Mesendoderm (in vitro differentiated cells): Measurements from ENCODE around the gene SLC25A23.
A peak's percentile ranks its signal among the peaks of the same experiment; 100 is the strongest.

Experiments used
- DNase-seq: peaks from one replicate; pipeline ENCODE4 v3.0.0; 2013
- H2AK5ac ChIP-seq: 2 replicates; pipeline ENCODE4 v1.6.1; 2013; ENCODE audit warnings: low read length, inconsistent platforms
- H2BK120ac ChIP-seq: 2 replicates; pipeline ENCODE4 v1.6.1; 2013; ENCODE audit warnings: low read depth, mild to moderate bottlenecking, low read length, moderate library complexity, mixed read lengths
- H2BK15ac ChIP-seq: replicated peaks from 2 replicates; pipeline ENCODE4 v1.6.1; 2013; ENCODE audit warnings: low read depth, mild to moderate bottlenecking, moderate library complexity
- H2BK5ac ChIP-seq: 2 replicates; pipeline ENCODE4 v1.6.1; 2013; ENCODE audit warnings: low read length, inconsistent platforms
- H3K18ac ChIP-seq: 2 replicates; pipeline ENCODE4 v1.6.1; 2013; ENCODE audit warnings: mild to moderate bottlenecking, low read length, mixed read lengths
- H3K23ac ChIP-seq: one replicate; pipeline ENCODE4 v1.6.1; 2013; ENCODE audit warnings: low read length
- H3K27ac ChIP-seq: 2 replicates; pipeline ENCODE4 v1.5.1; 2013; ENCODE audit warnings: low read depth, mild to moderate bottlenecking, inconsistent platforms, low read length, moderate library complexity
- H3K27me3 ChIP-seq: 2 replicates; pipeline ENCODE4 v1.6.1; 2013; ENCODE audit warnings: low read length, control low read depth, mild to moderate bottlenecking, inconsistent platforms; ENCODE audit not compliant: insufficient read depth, poor library complexity
- H3K36me3 ChIP-seq: 2 replicates; pipeline ENCODE4 v1.6.1; 2013; ENCODE audit warnings: low read length, inconsistent platforms; ENCODE audit not compliant: control insufficient read depth, insufficient read depth
- H3K4ac ChIP-seq: one replicate; pipeline ENCODE4 v1.6.1; 2013; ENCODE audit warnings: low read depth, mild to moderate bottlenecking, low read length, moderate library complexity
- H3K4me1 ChIP-seq: 2 replicates; pipeline ENCODE4 v1.6.1; 2013; ENCODE audit warnings: low read depth, low read length, inconsistent platforms; ENCODE audit not compliant: control insufficient read depth
- H3K4me2 ChIP-seq: 2 replicates; pipeline ENCODE4 v1.6.1; 2013; ENCODE audit warnings: low read length
- H3K4me3 ChIP-seq: 2 replicates; pipeline ENCODE4 v1.5.1; 2013; ENCODE audit warnings: mild to moderate bottlenecking, low read length
- H3K56ac ChIP-seq: one replicate; pipeline ENCODE4 v1.6.1; 2013; ENCODE audit warnings: low read length
- H3K79me1 ChIP-seq: 2 replicates; pipeline ENCODE4 v1.6.1; 2013; ENCODE audit warnings: low read length, inconsistent platforms
- H3K79me2 ChIP-seq: 2 replicates; pipeline ENCODE4 v1.6.1; 2013; ENCODE audit warnings: mild to moderate bottlenecking, low read length; ENCODE audit not compliant: control insufficient read depth, insufficient read depth
- H3K9ac ChIP-seq: 2 replicates; pipeline ENCODE4 v1.6.1; 2013; ENCODE audit warnings: low read length, inconsistent platforms
- H4K5ac ChIP-seq: one replicate; pipeline ENCODE4 v1.6.1; 2013; ENCODE audit warnings: low read length
- H4K8ac ChIP-seq: one replicate; pipeline ENCODE4 v1.6.1; 2013; ENCODE audit warnings: low read depth, mild to moderate bottlenecking, control low read depth, low read length, moderate library complexity
- WGBS: extraction: QIAGEN DNeasy Blood & Tissue Kit; methylation state at CpG from one replicate; pipeline ENCODE4 v1.1.7; 2013; ENCODE audit warnings: low lambda C conversion rate, missing lambda C conversion rate; ENCODE audit not compliant: insufficient coverage; ENCODE audit errors: extremely low coverage; 5-methylcytosine and 5-hydroxymethylcytosine counted together

Gene SLC25A23

DNA sequence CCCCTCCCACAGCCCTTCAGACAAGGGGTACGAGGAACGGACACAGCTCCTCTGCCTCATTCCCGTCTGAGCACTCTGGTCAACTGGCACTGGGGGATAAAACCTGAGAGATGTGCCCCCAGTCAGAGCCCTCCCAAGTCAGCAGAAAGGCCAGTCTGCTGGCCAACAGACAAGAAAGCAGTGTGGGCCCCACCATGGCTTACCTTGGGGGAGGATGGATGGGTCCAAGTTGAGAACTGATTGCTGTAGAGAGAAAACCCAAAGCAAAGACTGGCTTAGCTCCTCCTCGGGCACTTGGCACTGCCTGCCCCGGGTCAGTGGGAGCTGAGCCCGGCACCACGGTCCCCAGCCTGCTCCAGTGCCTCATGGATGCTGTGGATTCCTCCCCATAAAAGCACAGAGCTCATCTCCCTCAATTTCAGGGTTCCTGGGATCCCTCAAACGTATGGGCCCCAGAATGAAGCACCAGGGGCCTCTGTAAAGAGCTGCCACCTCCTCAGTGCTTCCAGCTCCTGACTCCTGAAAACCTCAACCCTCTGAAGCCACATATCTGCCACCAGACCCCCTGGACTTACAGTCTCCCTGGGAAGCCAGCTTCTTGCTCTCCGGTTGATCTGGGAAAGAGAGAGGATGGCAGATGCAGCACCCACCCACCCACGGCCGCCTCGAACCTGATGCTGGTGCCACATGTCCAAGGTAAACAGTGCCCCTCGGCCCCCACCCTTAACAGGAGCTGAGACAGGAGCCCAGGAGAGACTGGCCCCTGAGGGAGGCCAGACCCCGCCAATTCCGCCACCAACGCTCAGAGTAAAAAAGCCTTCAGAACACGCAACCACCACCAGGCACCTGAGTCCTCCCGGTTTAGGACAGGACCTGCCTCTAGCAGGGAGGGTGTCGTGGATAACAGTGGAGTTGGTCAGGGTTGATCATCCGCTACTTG is 38.2 kb downstream of the SLC25A23 start:
- no peak for DNase-seq
- Histone ChIP-seq H3K27me3 (no peaks in the 10 kb centered on the region), H2BK5ac (no peak overlapping the region), H3K36me3 (peaks cover 21% of the 10 kb centered on the region), H2BK15ac (no peak overlapping the region), H3K9ac (peak overlapping the region; percentile 14), H3K79me1 (peaks cover 17% of the 10 kb centered on the region), H4K8ac (no peak overlapping the region), H3K79me2 (peaks cover 58% of the 10 kb centered on the region), H3K4me1 (peaks cover 2% of the 10 kb centered on the region), H3K4ac (no peak overlapping the region), H3K27ac (no peak overlapping the region), H2BK120ac (no peak overlapping the region), H3K56ac (no peak overlapping the region), H2AK5ac (no peak overlapping the region), H3K23ac (no peak overlapping the region), H3K4me3 (no peak overlapping the region), H3K4me2 (no peak overlapping the region), H3K18ac (no peak overlapping the region), H4K5ac (no peak overlapping the region)
- WGBS = no CpG with 5 or more reads among the region's 20 CpGs

DNA sequence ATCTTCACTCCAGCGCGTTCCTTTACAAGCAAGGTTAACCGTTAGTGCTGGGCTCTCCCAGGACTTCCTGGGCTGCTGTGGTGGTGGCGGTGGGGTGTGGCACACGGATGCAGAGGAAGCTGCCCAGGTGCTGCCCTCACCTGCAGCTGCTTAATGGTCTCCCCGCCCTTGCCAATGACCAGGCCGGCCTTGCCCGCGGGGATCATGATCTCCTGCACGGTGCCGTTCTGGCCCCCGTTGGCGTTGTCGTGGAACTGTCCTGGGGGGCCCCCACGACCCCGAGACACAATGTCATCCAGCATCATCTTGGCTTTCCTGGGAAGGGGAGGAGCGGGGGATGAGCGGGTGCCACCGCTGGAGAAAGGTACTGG is 41.0 kb downstream of the SLC25A23 start:
- no peak overlapping the region for H2BK5ac ChIP-seq
- H3K56ac ChIP-seq = no peak overlapping the region
- peaks cover 28% of the 10 kb centered on the region for H3K36me3 ChIP-seq
- H3K79me1 ChIP-seq = peaks cover 17% of the 10 kb centered on the region
- H3K4me1 ChIP-seq = peaks cover 2% of the 10 kb centered on the region
- no peak overlapping the region for H2BK15ac ChIP-seq
- H4K8ac ChIP-seq = no peak overlapping the region
- H3K4me3 ChIP-seq = no peak overlapping the region
- H3K23ac ChIP-seq = no peak overlapping the region
- H2BK120ac ChIP-seq = no peak overlapping the region
- no peak overlapping the region for H3K4ac ChIP-seq
- no peak overlapping the region for H3K9ac ChIP-seq
- no peaks in the 10 kb centered on the region for H3K27me3 ChIP-seq
- WGBS = no CpG with 5 or more reads among the region's 19 CpGs
- H4K5ac ChIP-seq = no peak overlapping the region
- H2AK5ac ChIP-seq = no peak overlapping the region
- no peak for DNase-seq
- no peak overlapping the region for H3K4me2 ChIP-seq
- H3K18ac ChIP-seq = no peak overlapping the region
- H3K79me2 ChIP-seq = peaks cover 53% of the 10 kb centered on the region
- H3K27ac ChIP-seq = no peak overlapping the region

DNA sequence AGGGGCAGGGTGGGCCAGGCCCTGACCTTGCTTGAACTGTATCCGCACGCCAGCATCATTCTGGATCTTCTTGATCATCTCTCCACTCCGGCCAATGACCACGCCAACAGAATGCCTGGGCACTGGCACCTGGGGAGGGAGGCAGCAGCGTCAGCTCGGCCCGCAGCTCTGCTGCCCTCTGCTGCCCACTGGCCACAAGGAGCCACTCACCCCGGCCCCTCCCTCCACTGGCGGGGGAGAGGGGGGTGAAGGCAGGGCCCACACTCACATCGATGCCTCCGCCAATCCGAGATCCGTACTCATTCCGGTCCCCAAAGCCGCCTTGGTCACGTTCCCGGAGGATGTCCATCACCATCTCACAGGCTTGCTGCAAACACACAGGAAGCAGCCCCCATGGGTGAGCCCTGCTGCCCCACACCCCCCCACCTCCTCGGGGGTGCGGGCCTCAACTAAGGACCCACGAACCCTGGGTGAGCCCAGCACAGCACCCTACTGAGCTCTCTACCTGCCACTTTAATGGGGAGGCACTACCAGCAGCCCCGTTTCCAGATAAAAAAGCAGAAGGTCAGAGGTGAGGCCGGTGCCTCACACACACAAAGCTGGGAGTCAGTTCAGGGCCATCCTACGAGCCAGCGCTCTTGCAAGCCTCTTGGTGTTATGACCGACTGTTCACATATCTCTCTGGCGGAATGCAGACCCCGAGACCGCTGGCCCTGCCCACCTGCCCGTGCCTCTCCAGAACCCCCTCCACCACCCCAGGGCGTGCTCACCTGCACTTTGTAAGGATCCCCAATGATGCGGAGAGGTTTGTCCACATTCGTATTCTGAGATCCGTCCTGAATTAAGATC is 41.7 kb downstream of the SLC25A23 start:
- Histone ChIP-seq H3K4me3 (no peak overlapping the region), H3K4ac (no peak overlapping the region), H3K27me3 (no peaks in the 10 kb centered on the region), H4K8ac (no peak overlapping the region), H4K5ac (no peak overlapping the region), H3K4me2 (no peak overlapping the region), H3K79me2 (peaks cover 46% of the 10 kb centered on the region), H2AK5ac (no peak overlapping the region), H2BK15ac (no peak overlapping the region), H3K56ac (no peak overlapping the region), H3K4me1 (no peaks in the 10 kb centered on the region), H3K36me3 (peaks cover 28% of the 10 kb centered on the region), H3K9ac (no peak overlapping the region), H2BK5ac (no peak overlapping the region), H3K23ac (no peak overlapping the region), H3K27ac (no peak overlapping the region), H3K79me1 (peaks cover 17% of the 10 kb centered on the region), H3K18ac (no peak overlapping the region), H2BK120ac (no peak overlapping the region)
- no CpG with 5 or more reads among the region's 33 CpGs for WGBS
- peak; percentile 31 for DNase-seq

DNA sequence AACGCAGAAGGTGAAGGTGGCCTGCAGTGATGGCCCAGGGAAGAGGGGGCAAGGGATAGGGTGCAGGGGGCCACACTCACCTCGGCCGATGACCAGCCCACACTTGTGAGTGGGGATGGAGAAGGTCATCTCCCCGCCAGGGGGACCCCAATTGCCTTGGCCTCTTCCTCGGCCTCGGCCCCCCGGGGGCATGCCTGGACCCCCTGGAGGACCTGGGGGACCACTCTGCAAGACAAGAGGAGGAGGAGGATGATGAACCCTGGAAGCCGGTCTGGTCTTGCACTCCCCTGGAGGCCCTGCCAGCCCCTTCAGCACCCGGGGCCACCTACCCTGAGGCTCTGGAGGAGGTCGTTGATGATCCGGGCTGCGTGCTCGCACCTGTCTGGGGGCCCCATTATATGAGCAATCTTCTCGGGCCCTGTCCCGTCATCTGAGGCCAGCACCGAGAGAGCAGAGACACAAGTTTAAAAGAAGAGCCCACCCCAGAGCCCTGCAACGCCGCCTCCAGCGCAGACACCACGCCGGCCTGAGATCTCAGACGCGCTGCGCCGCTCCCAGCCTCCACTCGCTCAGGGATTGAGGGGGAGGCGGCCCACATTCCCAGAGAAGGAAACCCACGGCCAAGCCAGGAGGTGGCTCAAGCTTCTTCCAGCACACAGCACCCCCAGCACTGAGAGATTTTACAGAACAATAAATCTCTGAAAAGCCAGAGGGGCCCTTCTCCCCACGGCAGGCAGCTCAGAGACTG is 42.8 kb downstream of the SLC25A23 start:
- H3K4ac ChIP-seq = no peak overlapping the region
- no peak overlapping the region for H2BK120ac ChIP-seq
- H3K79me2 ChIP-seq = peaks cover 35% of the 10 kb centered on the region
- H3K23ac ChIP-seq = no peak overlapping the region
- H2AK5ac ChIP-seq = no peak overlapping the region
- H2BK5ac ChIP-seq = no peak overlapping the region
- H4K5ac ChIP-seq = no peak overlapping the region
- H3K4me2 ChIP-seq = no peak overlapping the region
- no peaks in the 10 kb centered on the region for H3K27me3 ChIP-seq
- DNase-seq = no peak
- no peaks in the 10 kb centered on the region for H3K4me1 ChIP-seq
- H3K9ac ChIP-seq = no peak overlapping the region
- H3K36me3 ChIP-seq = peaks cover 24% of the 10 kb centered on the region
- H2BK15ac ChIP-seq = no peak overlapping the region
- no peak overlapping the region for H3K18ac ChIP-seq
- H3K4me3 ChIP-seq = no peak overlapping the region
- no peak overlapping the region for H3K56ac ChIP-seq
- H3K79me1 ChIP-seq = peaks cover 17% of the 10 kb centered on the region
- no peak overlapping the region for H3K27ac ChIP-seq
- no peak overlapping the region for H4K8ac ChIP-seq
- no CpG with 5 or more reads among the region's 29 CpGs for WGBS

DNA sequence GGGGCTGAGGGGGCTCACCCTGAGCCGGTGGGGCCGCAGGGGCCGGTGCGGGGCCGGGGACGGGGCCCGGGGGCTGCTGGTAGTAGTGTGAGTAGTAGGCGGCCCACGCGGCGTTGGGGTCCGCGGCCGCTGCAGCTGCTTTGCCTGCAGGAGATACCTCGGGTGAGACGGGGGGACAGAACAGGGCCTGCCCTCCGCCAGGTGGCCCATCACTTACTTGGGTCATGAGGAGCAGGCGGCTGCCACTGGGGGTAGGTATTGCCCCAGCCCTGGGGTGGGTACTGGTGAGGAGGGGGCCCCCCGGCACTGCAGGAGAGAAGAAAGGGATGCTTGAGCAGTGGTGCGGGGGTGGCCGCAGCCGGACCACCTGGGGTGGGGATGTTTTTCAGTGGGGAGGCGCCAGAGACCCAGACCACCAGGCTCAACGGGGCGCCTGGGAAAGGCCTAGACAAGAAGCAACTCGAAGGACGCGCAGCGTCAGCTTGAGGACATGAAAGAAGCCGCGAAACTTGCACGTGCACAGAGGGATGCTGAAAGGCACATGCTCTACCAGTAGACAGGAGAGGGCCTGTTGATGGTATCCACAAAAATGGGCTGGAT is 43.9 kb downstream of the SLC25A23 start:
- Histone ChIP-seq H3K36me3 (peaks cover 20% of the 10 kb centered on the region), H3K9ac (no peak overlapping the region), H3K4me1 (no peaks in the 10 kb centered on the region), H3K4ac (no peak overlapping the region), H4K8ac (no peak overlapping the region), H3K27ac (no peak overlapping the region), H3K4me2 (no peak overlapping the region), H3K18ac (no peak overlapping the region), H2BK120ac (no peak overlapping the region), H3K27me3 (no peaks in the 10 kb centered on the region), H2AK5ac (no peak overlapping the region), H3K79me2 (peaks cover 24% of the 10 kb centered on the region), H2BK5ac (no peak overlapping the region), H4K5ac (no peak overlapping the region), H3K56ac (no peak overlapping the region), H3K23ac (no peak overlapping the region), H2BK15ac (no peak overlapping the region), H3K79me1 (peaks cover 15% of the 10 kb centered on the region), H3K4me3 (no peak overlapping the region)
- DNase-seq = no peak
- WGBS = no CpG with 5 or more reads among the region's 32 CpGs
